Stimulated activated CD8-positive, alpha-beta memory T cell treated with anti-CD3 and anti-CD28 coated beads, Interleukin-7, amount 100 ng/mL, for 1 hour (primary cell): ENCODE data around the gene DIS3L2.

Source experiments
- DNase-seq, 2 donors: peaks; one replicate each; pipeline ENCODE4 v3.0.0-alpha.2; 2020; ENCODE audit warnings: low read depth in 2 of 2

DIS3L2 gene

DNA sequence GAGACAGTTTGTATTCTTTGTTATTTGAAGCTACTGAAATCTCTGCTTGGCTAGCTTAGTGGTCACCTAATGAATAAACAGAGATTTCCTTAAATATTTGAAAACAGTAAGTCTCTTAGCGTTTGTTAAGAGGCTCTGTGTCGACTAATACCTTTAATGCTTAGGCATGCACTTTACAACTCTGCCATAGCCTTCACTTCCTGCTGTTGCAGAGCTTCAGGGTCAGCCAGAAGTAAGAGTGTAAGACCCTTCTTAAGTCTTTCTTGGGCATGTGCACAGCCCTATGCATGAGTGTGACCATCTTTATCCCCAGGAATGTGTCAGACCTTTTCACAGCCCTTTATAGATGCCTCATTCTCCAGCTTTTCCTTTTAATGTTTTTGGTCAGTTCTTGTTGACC, 221.8 kb downstream of the DIS3L2 start:
- no peak for DNase-seq

DNA sequence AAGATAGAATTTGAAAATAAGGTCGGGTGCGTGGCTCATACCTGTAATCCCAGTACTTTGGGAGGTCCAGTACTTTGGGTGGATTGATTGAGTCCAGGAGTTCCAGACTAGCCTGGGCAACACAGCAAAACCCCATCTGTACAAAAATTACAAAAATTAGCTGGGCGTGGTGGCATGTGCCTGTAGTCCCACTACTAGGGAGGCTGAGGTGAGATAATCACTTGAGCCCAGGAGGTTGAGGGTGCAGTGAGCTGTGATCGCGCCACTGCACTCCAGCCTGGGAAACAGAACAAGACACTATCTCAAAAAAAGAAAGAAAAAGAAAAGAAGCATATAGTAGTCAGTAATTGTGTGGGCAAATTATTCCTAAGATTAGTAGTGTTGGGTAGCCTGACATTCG, 222.8 kb downstream of the DIS3L2 start:
- no peak for DNase-seq

DNA sequence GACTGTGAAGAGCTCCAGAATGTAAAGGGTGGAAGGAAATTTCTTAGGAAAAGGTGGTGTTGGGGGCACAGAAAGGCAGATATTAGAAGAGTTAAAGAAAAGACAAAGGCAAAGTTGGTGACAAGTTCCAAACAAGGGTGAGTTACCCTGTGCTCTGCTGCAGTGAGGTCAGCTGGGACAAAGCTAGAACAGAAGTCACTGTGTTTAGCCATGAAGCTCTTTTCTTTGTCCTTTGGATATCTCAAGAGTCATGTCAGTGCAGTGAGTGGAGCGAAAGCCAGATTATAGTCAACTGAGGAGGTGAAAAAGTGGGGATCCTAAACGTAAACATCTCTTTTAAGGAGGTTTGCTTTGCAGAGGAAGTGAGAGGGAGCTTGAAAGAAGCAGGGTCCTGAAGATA, 229.3 kb downstream of the DIS3L2 start:
- DNase-seq, result no peak

DNA sequence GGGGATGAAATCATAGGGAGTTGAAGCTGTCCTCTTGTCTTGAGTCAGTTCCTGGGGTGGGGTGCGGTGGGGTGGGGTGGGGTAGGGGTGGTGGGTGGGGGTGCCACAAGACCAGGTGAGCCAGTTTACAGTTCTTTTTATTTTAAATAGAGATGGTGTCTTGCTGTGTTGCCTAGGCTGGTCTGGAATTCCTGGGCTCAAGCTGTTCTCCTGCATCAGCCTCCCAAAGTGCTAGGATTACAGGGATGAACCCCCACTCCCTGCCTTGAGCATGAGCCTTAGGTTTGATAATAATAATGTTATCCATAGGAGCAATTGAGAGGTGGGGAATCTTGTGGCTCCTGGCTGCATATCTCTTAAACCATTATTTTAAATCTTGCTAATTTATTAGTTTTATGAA, 234.0 kb downstream of the DIS3L2 start:
- DNase-seq, result no peak

DNA sequence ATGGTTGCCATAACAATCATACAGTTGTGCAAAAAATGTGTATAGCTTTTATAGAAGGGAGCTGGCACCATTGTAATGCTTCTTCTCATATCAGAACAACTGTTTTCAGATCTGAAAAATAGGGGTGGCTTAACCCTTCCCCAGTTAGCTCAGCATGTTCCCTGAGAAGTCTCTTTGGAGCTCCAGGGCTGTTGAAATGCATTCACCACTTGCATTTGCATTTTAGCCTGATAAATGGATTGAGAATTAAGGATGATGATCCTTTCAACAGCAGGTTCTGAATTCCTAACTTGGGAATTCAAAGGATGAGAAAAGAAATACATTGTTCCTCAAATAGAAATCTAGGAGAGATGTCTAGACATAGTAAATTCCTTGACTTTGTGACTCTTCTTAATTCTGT, 235.3 kb downstream of the DIS3L2 start:
- no peak for DNase-seq

DNA sequence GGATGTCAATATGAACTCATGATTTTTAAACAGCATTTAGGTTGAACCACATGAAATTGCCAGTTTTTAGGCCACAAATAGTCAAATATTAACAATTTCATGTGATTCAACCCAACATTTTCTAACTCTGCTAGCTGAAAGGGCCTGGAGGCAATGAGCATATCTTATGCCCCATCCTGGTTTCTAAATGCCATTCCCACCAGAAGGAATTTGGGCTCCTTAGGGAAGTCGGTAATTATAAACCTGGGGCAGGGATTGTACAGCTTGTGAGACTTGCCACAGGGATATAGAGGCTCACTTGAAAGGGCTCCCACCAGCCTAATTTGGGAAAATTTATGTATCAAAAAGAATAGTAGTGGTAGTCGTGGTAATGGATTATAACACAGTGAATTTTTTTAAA, 238.7 kb downstream of the DIS3L2 start:
- no peak for DNase-seq

DNA sequence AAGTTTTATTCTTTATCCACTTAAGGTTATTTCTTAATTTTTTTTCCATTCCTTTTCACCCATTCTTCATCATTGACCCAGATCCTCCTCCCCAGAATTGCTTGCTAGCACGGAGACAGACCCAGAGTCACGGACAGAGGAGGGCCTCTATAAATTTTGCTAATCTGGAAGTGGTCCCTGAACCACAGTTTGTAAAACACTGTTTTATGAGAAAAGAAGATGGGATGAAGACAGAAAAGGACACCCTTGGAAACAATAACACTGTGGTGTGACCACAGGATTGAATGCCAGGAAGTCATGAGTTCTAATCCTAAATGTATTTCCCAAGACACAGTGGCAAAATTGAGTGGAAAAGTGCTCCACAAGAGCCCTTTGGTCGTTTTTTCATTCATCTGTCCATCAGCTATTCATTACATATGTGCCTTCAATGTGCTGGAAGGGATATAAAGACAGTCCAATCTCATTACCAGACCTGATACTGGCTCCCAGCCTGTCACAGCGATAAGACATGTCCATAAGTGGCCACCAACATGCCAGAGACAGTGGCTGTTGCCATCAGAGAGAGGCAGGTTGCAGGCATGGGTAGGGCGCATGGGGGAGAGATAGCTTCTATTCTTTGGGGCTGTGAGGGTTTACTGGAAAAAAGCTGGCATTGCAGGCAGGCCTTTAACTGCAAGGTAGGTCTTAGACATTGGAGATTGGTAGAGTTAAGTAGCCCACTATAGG, 241.8 kb downstream of the DIS3L2 start:
- no peak for DNase-seq

DNA sequence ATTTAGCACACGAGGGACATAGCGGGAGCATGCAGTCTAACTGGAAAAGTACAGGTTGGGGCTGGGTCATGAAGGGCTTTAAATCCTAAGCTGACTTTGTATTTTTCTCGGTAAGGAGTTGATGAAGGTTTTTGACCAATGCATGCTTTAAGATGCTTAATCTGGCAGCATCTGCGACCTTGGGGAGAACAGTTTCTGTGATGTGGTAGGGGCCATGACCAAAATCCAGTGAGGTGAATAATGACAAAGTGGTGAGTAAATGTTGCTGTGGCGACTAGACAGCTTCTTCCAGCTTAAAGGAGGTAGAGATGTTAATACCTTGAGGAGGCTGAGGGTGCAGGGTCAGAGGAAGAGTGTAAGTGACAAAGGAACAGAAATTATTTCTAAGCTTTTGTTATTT, 242.4 kb downstream of the DIS3L2 start:
- DNase-seq, result no peak

DNA sequence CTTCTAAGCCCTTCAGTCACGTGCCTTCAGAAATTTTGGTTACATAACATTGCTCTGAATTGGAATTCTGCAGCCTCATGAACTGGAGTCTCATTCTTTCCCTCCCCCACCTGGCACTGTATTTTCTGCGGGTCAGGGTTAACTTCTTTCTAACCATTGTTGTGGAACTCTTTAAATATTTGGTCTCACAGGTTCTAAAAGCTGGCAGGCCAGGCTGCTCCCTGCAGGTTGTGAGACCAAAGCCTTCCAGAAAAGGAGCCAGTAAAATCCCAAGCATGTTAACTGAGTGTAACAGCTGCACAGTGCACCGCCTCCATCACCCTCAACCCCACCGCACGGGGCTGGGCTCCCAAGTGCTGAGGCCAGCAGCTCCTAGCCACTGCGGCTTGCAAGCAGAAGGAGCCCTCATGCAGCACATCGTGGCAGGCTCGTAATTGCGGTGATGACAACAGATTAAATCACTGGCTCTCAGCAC, 243.0 kb downstream of the DIS3L2 start:
- DNase-seq, result no peak

DNA sequence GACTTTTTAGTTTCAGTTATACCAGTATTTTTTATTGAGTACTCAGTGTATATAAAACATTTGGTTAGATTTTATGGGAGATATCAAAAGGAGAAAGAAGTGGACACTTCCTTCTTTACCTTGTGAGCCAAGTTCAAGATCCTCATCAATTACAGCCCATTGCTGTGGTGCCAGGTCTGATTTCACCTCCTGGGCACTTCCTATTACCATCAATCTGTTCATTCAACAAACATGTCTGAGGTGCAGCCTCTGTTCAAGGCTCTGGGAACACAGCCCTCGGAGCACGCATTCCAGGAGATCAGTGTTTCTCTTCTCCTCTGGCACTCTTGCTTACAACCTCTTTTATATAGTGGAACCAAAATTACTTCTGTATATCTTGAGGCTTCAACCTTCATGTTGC, 245.7 kb downstream of the DIS3L2 start:
- DNase-seq, result no peak

DNA sequence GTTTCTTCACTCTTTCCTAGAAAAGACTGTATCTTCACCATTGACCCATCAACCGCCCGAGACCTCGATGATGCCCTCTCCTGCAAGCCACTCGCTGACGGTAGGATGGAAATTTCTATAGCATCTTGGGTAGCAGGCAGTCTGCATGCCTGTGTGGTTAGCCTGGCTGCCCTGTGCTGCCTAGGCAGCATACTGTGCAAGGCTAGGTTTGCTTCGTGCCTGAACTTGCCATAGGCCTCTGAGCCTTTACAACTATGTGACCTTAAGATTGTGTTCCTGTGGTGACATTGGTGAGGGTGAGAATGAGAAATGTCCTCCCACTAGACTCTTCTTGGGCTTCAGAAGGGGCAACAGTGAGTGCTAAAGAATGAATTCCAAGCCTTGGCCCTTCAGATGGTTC, 248.8 kb downstream of the DIS3L2 start:
- no peak for DNase-seq

DNA sequence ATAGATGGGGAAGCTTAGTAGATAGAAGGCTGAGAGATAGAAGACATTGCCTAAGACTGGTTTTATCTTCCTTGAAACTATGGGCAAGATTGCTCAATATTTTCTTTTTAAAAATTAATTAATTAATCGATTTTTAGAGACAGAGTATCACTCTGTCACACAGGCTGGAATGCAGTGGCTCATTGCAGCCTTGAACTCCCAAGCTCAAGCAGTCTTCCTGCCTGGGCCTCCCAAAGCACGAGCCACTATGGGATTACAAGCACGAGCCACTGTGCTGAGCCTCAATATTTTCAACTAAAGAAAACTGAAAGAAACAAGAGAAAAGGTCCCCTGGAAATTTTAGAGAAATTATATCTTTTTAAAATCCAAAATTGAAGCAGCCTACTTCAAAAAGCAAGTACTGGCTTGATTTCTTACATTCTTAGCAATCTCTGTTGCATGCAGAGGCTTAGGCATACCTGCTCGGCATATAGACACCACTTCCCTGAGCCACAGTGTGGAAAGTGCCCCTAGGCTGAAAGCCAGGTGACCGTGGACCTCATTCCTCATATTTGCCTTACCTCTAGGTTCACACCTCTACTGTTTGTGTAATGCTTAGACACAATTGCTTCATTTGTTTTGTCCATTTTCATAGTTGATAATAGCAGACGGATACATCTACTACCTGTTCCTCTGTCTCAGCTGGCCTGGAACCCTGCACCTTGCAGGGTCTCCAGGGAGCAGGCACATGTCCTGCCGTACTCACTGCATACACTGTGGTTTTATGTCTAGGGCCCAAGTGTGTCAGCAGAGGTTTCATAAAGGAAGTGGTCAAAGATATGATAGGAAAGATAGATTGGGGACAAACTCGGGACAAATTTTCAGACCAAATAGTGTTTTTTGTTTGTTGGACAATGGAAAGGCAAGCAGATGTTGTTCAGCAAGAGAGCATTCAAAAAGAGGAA, 250.5 kb downstream of the DIS3L2 start:
- no peak for DNase-seq

DNA sequence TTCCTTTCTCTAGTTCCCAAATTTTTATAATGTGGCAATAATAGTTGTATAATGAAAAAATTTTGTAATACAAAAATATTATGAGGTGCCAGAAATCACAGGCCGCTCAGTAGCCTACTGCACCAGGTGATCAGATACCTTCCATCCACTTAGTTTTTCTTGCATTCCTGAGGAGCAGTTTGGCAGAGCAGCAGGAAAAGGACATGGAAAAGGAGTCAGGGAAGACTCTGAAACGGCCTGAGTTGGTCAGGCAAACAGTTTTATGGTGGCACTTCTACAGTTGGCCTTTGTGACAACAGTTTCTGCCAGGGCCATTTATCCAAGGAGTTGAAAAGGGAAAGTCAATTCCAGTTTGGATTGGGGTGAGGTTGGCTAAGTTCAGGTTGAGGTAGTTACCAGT, 251.7 kb downstream of the DIS3L2 start:
- DNase-seq, result no peak

DNA sequence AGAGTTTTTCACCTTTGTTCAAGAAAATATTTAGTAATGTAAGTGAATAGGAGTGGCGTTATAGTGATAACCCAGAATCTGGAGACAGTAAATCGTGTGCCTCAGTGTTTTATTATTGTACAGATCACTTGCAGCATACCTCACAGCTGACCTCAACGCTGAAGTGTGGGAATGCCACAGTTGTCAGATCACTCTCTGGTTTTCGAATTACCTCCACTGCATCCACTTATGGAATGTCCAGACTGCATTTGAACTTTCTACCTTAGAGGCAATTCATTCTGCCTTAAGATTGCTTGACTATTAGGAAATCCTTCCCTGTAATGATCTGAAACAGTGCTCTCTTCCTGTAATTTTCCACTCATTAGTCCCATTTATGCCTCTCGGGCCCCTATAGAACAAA, 252.5 kb downstream of the DIS3L2 start:
- DNase-seq, result no peak

DNA sequence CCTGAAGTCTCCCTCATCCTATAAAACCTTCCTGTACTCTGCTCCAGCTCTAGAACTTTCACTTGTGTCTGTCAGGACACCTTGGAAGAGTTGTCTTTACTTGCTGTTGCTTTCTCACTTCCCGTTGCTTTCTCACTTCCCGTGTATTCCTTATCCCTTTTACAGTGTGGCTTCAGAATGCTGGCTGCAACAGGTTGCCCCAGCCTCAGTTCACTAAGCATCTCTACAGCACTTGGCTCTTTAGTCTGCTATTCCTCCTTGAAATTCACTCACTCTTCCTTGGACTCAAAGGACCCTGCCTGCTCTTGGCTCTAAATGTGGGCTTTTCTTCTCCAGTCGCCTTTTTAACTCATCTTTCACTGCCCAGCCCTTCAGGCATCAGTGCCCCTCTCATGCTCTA, 254.5 kb downstream of the DIS3L2 start:
- no peak for DNase-seq

DNA sequence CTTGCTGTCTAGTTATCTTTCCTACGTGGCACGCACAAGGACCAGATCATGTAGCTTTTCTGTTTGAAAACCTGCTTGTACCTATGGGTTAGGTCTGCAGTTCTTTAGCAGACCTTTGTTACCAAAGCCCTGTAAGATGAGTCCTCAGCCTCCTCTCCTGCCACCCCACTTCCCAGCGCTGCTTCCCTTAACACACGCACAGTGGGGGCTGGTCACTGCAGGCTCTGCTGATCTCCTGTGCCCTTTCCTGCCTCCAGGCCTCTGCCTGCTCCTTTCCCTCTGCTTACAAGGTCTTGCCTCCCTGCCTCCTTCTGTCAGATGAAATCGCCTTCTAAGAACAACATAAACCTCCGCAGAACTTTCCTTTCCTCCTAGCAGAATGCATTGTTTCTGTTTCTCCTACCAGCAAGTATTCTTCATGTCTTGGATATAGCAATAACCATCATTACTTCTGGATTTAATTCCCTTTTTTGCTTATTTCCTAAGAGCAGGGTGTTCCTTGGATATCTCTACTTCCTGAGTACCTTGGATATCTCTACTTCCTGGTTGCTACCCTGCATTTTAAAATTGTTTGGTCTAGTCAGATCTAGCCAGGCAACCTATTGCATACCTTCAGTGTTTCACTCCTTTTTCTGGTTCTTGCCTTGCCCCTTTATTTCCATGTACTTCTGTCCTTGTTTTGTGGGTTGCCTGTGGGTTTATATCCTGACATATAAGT, 257.4 kb downstream of the DIS3L2 start:
- DNase-seq, result no peak

DNA sequence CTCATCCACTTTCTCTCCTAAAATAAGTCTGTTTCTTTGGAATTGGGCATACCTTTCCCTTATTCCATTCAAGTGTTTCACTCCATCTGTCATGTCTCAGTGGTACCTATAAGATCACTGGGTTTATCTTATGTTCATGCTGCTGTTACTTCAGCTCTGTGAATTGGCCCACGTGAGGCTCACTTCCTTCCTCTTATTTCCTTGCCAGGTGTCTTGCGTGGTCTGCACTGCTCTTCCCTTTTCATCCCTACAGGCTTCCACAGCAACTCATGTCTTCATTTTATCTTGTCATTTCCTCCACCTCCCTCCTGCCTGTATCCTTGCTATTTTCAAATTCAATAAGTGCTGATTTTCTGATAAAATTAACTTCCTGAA, 258.0 kb downstream of the DIS3L2 start:
- DNase-seq, result no peak

DNA sequence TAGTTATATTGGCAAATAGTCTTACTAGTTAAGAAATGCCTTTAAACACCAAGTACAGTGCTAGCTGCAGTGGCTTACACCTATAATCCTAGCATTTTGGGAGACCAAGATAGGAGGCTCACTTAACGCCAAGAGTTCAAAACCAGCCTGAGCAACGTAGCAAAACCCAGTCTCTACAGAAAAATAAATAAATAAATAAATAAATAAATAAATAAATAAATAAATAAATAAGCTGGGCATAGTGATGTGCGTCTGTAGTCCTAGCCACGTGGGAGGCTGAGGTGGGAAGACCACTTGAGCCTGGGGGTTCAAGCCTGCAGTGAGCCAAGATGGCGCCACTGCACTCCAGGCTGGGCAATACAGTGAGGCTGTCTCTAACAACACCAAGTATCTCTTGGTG, 258.4 kb downstream of the DIS3L2 start:
- DNase-seq, result no peak

DNA sequence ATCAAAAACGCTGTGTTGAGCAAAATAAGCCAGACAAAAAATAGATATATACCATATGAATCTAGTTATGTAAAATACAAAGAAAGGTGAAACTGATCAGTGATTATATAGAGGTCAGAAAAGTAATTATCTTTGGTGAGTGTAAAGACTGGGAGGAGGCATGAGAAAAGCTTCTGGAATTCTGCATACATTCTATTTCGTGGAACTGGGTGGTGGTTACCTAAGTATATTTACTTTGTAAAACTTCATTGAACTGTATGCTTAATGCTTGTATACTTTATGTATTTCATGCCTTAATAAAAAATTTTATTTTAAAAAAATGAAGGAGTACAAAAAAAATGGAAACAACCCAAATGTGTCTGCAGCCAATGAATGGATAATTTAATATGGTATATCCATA, 263.9 kb downstream of the DIS3L2 start:
- no peak for DNase-seq

DNA sequence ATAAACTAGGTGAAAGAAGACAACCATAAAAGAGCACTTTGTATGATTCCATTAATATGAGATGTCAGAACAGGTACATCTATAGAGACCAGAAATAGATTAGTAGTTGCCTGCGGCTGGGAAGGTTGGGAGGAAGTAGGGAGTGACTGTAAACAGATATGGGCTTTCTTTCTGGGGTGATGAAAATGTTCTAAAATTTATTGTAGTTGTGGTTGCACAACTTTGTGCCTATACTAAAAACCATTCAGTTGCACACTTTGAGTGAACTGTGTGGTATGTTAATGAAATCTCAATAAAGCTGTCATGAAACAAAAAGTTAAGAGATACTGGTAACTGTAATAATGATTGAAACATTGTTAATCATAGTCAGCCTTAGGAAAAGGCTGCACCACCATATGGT, 264.4 kb downstream of the DIS3L2 start:
- DNase-seq, result no peak

DNA sequence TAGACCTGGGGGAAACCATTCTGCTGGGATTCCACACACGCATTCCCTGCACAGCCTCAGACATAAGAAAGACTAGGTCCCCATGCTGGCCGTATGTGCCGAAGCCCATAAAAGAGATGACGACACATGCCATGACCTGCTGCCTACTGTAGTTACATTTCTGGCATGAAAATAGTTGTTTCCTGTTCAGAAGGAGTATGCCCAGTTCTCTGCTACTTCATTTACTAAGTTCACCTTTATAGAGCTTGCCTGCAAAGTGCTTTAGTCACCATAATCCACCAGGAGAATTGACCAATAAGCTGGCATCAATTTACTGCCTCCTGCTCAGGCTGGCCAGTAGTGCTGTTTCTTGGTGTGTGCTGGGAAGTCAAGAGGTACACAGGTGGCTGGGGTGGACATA, 266.8 kb downstream of the DIS3L2 start:
- DNase-seq, result no peak
